HUES48 (cell line): ENCODE measurements around the gene HOXB5.

Source experiments
- H3K27ac ChIP-seq: one replicate; pipeline ENCODE4 v1.7.0; 2013; ENCODE audit warnings: low read depth, low read length, inconsistent platforms
- H3K27me3 ChIP-seq: 2 replicates; pipeline ENCODE4 v1.6.1; 2013; ENCODE audit warnings: mild to moderate bottlenecking, low read length; ENCODE audit not compliant: control insufficient read depth, insufficient read depth
- H3K36me3 ChIP-seq: 2 replicates; pipeline ENCODE4 v1.6.1; 2013; ENCODE audit warnings: low read length; ENCODE audit not compliant: control insufficient read depth, insufficient read depth
- H3K4me1 ChIP-seq: 2 replicates; pipeline ENCODE4 v1.6.1; 2013; ENCODE audit warnings: mild to moderate bottlenecking, low read length; ENCODE audit not compliant: control insufficient read depth, insufficient read depth
- H3K4me3 ChIP-seq: 2 replicates; pipeline ENCODE4 v1.5.1; 2013; ENCODE audit warnings: mild to moderate bottlenecking, low read depth, low read length
- H3K9ac ChIP-seq: 2 replicates; pipeline ENCODE4 v1.6.1; 2013; ENCODE audit warnings: mild to moderate bottlenecking, low read depth, low read length, moderate library complexity
- H3K9me3 ChIP-seq: 2 replicates; pipeline ENCODE4 v1.6.1; 2013; ENCODE audit warnings: low read length; ENCODE audit not compliant: control insufficient read depth, insufficient read depth

HOXB5 gene

GRCh38 chr17:48621410-48622392, 28.1 kb upstream of the HOXB5 start:
- H3K9me3 ChIP-seq: 0 out of 2 replicates have a peak, but pooled peaks cover 3% of the 10 kb centered on the region
- H3K4me3 ChIP-seq: no peak overlapping the region
- no peak overlapping the region for H3K27ac ChIP-seq
- peaks cover under 1% of the 10 kb centered on the region; the same call in 1 of the 2 replicates for H3K4me1 ChIP-seq
- peaks cover 100% of the 10 kb centered on the region for H3K27me3 ChIP-seq
- H3K9ac ChIP-seq: no peak overlapping the region
- no peaks in the 10 kb centered on the region for H3K36me3 ChIP-seq

- Histone ChIP-seq H3K27me3 (peaks cover 100% of the 10 kb centered on the region), H3K36me3 (no peaks in the 10 kb centered on the region), H3K9me3 (0 out of 2 replicates have a peak, but pooled peaks cover 3% of the 10 kb centered on the region), H3K4me3 (no peak overlapping the region), H3K27ac (no peak overlapping the region), H3K4me1 (no peaks in the 10 kb centered on the region), H3K9ac (no peak overlapping the region)
Measured at GRCh38 chr17:48620461-48621139, 27.0 kb upstream of the HOXB5 start.

DNA sequence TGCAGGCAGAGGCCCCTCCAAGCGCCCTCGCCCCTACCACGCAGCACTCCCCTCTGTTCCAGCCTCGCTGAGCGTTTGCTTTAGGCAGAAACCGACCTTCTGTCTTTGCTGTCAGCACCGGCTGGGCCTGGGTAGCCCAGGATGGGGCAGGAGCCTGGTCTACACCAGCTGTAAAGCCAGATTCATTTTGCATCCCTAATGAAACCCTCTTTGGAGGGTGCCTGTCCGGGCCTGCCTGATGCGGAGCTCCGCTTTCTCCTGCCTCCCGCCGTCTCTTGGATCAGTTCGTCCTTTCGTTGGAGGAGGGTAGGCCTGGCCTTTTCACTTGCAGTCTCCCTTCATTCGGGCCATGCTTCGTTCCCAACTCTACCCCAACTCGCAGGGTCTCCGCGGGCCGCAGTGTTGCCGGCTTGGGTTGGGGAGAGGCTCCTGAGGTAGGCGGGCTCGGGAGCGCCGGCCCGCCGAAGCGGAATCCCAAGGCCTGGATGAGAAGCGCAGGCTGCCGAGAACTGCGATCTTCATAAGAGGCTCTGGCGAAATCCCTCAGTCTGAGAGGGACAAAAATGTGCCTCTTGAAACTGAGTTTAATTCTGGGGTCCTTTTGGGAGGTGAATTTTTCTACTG, 26.4 kb upstream of the HOXB5 start:
- no peak overlapping the region for H3K9ac ChIP-seq
- peaks cover 100% of the 10 kb centered on the region for H3K27me3 ChIP-seq
- no peaks in the 10 kb centered on the region for H3K36me3 ChIP-seq
- H3K27ac ChIP-seq: no peak overlapping the region
- no peaks in the 10 kb centered on the region for H3K4me1 ChIP-seq
- H3K4me3 ChIP-seq: no peak overlapping the region
- 0 out of 2 replicates have a peak, but pooled peaks cover 3% of the 10 kb centered on the region for H3K9me3 ChIP-seq

DNA sequence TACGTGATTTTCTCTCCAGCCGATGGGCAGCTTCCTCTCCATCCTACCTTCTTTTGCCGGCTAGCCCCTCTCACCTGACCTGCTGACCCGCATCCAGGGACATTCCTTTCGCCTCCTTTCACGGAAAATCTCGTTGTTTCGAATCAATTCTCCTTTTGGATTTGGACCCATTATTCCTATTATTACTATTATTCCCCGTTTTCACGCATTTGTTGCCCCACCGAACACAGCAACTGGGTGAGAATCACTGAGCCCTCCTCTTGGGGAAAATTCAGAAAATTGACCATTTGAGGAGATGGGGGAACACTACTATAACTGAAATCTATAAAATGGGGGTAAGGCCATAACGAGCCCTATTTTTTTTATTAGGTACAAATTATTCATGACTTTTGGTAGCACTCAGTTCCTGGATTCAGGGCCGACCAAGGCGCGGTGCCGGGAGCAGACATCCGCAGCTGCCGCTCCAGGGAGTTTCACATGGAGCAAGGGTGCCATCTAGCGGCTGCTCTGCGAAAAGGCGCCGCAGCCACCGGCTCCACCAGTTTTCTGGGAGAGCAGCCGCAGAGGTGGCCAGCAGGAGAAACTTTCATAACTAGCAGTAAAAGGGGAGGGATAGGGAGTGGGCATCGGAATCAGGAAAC, 24.8 kb upstream of the HOXB5 start:
- Histone ChIP-seq H3K4me1 (no peaks in the 10 kb centered on the region), H3K4me3 (no peak overlapping the region), H3K9ac (no peak overlapping the region), H3K36me3 (no peaks in the 10 kb centered on the region), H3K9me3 (0 out of 2 replicates have a peak, but pooled peaks cover 3% of the 10 kb centered on the region), H3K27ac (no peak overlapping the region), H3K27me3 (peaks cover 100% of the 10 kb centered on the region)

GRCh38 chr17:48617471-48618255, 24.1 kb upstream of the HOXB5 start:
- Histone ChIP-seq H3K36me3 (no peaks in the 10 kb centered on the region), H3K4me3 (no peak overlapping the region), H3K4me1 (no peaks in the 10 kb centered on the region), H3K9me3 (0 out of 2 replicates have a peak, but pooled peaks cover 3% of the 10 kb centered on the region), H3K9ac (no peak overlapping the region), H3K27me3 (peaks cover 100% of the 10 kb centered on the region), H3K27ac (no peak overlapping the region)

GRCh38 chr17:48616717-48617470, 23.3 kb upstream of the HOXB5 start:
- Histone ChIP-seq H3K36me3 (no peaks in the 10 kb centered on the region), H3K4me1 (no peaks in the 10 kb centered on the region), H3K9me3 (0 out of 2 replicates have a peak, but pooled peaks cover under 1% of the 10 kb centered on the region), H3K4me3 (no peak overlapping the region), H3K27ac (no peak overlapping the region), H3K27me3 (peaks cover 100% of the 10 kb centered on the region), H3K9ac (no peak overlapping the region)

- H3K9ac ChIP-seq: no peak overlapping the region
- no peaks in the 10 kb centered on the region for H3K36me3 ChIP-seq
- no peaks in the 10 kb centered on the region for H3K4me1 ChIP-seq
- no peak overlapping the region for H3K4me3 ChIP-seq
- H3K9me3 ChIP-seq: no peaks in the 10 kb centered on the region
- no peak overlapping the region for H3K27ac ChIP-seq
- peaks cover 100% of the 10 kb centered on the region for H3K27me3 ChIP-seq
Measured at GRCh38 chr17:48615963-48616716, 22.6 kb upstream of the HOXB5 start.

GRCh38 chr17:48615047-48615962, 21.7 kb upstream of the HOXB5 start, which contains the start of gene HOXB8:
HOXB8 (minus strand) TSS chr17:48615292; CDS start chr17:48614704, 588 bp downstream.
- Histone ChIP-seq H3K4me3 (no peak within 1 kb of the TSS), H3K4me1 (peaks cover 5% of the 10 kb centered on the region; the same call in 1 of the 2 replicates), H3K9ac (no peak within 1 kb of the TSS), H3K27ac (no peak within 1 kb of the TSS), H3K9me3 (no peaks in the 10 kb centered on the region), H3K27me3 (peaks cover 100% of the 10 kb centered on the region), H3K36me3 (no peaks in the 10 kb centered on the region)
